HL-60 (cell line): ENCODE results near the gene IRF1.
A peak's percentile ranks its signal among the peaks of the same experiment; 100 is the strongest.

ENCODE experiments used
- DNase-seq, 2 experiments: peaks; one replicate each; pipeline ENCODE4 v3.0.0-alpha.2; 2010 to 2020; ENCODE audit warnings: low read depth in 1 of 2, low spot score in 1 of 2
- H3K27ac ChIP-seq: fragments of 250-450 bp; sonication (Bioruptor Pico); replicated peaks from 2 replicates; pipeline ENCODE4 v1.5.1; 2020; ENCODE audit warnings: mild to moderate bottlenecking, moderate library complexity
- H3K27me3 ChIP-seq: fragments of 250-450 bp; sonication (Bioruptor Pico); 2 replicates; pipeline ENCODE4 v1.5.1; 2021; ENCODE audit warnings: mild to moderate bottlenecking, moderate library complexity; ENCODE audit not compliant: insufficient read depth, poor library complexity, severe bottlenecking
- H3K4me3 ChIP-seq: replicated peaks from 2 replicates; pipeline ENCODE4 v1.5.1; 2011; ENCODE audit warnings: mild to moderate bottlenecking, control low read depth, low read length; ENCODE audit not compliant: insufficient read depth
- GABPA ChIP-seq: IDR thresholded peaks from 2 replicates; pipeline ENCODE4 v1.6.1; 2012; ENCODE audit warnings: low read depth
- POLR2AphosphoS5 ChIP-seq: IDR thresholded peaks from 2 replicates; pipeline ENCODE4 v1.6.1; 2012; ENCODE audit warnings: low read depth
- SPI1 ChIP-seq: IDR thresholded peaks from 2 replicates; pipeline ENCODE4 v1.6.1; 2012; ENCODE audit warnings: low read depth, mild to moderate bottlenecking, borderline replicate concordance
- long read RNA-seq: library from polyadenylated mRNA; unstranded; transcript quantifications from one replicate; pipeline ENCODE4 v2.0.0, GENCODE V29; 2020
- TF ChIP-seq, protein P1 (sequence below): IDR thresholded peaks from 2 replicates; pipeline ENCODE4 v1.6.1; 2012; ENCODE audit warnings: low read depth; ENCODE audit not compliant: insufficient replicate concordance
- TF ChIP-seq, protein P2 (sequence below): IDR thresholded peaks from one replicate; pipeline ENCODE4 v1.5.1; 2011; ENCODE audit warnings: low read length, control low read depth, inconsistent platforms; ENCODE audit not compliant: insufficient read depth

The IRF1 gene, protein sequence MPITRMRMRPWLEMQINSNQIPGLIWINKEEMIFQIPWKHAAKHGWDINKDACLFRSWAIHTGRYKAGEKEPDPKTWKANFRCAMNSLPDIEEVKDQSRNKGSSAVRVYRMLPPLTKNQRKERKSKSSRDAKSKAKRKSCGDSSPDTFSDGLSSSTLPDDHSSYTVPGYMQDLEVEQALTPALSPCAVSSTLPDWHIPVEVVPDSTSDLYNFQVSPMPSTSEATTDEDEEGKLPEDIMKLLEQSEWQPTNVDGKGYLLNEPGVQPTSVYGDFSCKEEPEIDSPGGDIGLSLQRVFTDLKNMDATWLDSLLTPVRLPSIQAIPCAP
- long read RNA-seq, transcript IRF1-201 (10 exons, 3,579 nt) = major isoform, 85 of 94 reads
- long read RNA-seq, partial matches to known transcripts = 2 of 94 reads
- long read RNA-seq, other reads (novel, unspliced or antisense) = 6 of 94 reads

DNA sequence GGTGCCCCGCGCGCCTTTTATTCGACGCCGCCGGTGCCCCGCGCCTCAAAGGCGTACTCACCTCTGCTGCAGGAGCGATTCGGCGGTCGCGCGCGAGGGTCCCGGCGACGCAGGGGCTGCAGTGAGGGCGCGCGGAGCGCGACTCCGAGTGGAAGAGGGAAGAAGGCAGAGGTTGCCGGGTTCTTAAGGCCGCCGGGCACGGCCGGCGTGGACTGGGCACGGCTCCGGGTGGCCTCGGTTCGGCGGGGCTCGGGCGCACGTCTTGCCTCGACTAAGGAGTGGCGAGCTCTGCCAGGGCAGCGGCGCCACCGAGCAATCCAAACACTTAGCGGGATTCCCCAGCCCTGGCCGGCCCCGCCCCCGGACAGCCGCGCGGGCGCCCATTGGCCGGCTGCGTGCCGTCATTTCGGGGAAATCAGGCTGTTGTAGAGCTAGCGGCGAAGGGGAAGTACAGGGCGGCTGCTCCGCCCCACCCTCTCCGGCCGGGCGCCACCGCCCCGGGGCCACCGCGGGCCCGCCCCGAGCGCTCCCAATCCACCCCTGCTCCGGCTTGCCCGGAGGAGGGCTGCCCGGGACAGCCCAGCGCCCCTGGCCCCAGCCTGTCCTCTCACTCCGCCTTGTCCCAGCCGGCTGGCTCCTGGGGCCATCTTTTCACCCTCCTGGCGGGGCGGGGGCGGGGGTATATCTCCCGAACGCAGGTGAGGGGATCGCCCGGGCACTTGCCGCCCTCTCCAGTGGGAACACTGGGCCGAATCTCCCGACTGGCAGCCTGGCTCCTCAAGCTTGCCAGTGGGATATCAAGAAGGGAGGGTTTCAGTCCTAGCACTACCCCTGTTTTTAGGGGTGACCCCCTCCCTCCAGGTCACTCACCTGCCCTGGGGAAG lies at the start of gene IRF1:
TSS of gene IRF1 (minus strand) at position 290 of the 884 bp plus-strand sequence. CDS start 1,295 bp downstream, outside the sequence.
- Histone ChIP-seq H3K27ac (peak within 1 kb of the TSS; percentile 96), H3K27me3 (no peaks in the 10 kb centered on the region), H3K4me3 (peak within 1 kb of the TSS; percentile 74)
- DNase-seq = peak; percentile 66 to 88
- peak; percentile 8; the same call in 1 of the 2 replicates for TF ChIP-seq SPI1
- TF ChIP-seq, protein P1, sequence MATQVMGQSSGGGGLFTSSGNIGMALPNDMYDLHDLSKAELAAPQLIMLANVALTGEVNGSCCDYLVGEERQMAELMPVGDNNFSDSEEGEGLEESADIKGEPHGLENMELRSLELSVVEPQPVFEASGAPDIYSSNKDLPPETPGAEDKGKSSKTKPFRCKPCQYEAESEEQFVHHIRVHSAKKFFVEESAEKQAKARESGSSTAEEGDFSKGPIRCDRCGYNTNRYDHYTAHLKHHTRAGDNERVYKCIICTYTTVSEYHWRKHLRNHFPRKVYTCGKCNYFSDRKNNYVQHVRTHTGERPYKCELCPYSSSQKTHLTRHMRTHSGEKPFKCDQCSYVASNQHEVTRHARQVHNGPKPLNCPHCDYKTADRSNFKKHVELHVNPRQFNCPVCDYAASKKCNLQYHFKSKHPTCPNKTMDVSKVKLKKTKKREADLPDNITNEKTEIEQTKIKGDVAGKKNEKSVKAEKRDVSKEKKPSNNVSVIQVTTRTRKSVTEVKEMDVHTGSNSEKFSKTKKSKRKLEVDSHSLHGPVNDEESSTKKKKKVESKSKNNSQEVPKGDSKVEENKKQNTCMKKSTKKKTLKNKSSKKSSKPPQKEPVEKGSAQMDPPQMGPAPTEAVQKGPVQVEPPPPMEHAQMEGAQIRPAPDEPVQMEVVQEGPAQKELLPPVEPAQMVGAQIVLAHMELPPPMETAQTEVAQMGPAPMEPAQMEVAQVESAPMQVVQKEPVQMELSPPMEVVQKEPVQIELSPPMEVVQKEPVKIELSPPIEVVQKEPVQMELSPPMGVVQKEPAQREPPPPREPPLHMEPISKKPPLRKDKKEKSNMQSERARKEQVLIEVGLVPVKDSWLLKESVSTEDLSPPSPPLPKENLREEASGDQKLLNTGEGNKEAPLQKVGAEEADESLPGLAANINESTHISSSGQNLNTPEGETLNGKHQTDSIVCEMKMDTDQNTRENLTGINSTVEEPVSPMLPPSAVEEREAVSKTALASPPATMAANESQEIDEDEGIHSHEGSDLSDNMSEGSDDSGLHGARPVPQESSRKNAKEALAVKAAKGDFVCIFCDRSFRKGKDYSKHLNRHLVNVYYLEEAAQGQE = peak; percentile 49
- peak; percentile 81 for TF ChIP-seq POLR2AphosphoS5
- no peak for TF ChIP-seq GABPA

DNA sequence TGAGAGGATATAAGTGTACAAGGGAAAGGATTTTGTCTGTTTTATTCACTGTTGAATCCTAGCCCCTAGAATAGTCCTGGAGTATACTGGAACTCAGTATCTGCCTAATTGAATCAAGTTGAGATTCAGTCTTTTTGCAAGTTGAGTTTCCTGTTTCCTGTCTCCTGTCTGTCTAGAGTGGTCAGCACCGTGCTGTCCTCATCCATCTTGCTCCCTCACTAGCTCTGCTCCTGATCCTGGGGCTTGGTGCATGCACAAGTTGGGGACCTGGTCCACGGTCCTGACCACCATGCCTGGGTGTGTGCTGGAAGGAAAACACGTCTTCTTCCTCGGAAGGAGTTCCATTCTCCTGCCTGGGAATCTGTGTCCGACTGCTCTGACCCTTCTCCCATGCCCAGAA lies 49.6 kb upstream of the IRF1 start:
- no peaks in the 10 kb centered on the region for H3K27me3 ChIP-seq
- no peak for DNase-seq
- no peak for TF ChIP-seq POLR2AphosphoS5
- TF ChIP-seq GABPA = no peak
- TF ChIP-seq, protein P2, sequence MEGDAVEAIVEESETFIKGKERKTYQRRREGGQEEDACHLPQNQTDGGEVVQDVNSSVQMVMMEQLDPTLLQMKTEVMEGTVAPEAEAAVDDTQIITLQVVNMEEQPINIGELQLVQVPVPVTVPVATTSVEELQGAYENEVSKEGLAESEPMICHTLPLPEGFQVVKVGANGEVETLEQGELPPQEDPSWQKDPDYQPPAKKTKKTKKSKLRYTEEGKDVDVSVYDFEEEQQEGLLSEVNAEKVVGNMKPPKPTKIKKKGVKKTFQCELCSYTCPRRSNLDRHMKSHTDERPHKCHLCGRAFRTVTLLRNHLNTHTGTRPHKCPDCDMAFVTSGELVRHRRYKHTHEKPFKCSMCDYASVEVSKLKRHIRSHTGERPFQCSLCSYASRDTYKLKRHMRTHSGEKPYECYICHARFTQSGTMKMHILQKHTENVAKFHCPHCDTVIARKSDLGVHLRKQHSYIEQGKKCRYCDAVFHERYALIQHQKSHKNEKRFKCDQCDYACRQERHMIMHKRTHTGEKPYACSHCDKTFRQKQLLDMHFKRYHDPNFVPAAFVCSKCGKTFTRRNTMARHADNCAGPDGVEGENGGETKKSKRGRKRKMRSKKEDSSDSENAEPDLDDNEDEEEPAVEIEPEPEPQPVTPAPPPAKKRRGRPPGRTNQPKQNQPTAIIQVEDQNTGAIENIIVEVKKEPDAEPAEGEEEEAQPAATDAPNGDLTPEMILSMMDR = no peak
- TF ChIP-seq, protein P1 = no peak
- TF ChIP-seq SPI1 = no peak
- no peak overlapping the region for H3K27ac ChIP-seq
- H3K4me3 ChIP-seq = no peak overlapping the region

DNA sequence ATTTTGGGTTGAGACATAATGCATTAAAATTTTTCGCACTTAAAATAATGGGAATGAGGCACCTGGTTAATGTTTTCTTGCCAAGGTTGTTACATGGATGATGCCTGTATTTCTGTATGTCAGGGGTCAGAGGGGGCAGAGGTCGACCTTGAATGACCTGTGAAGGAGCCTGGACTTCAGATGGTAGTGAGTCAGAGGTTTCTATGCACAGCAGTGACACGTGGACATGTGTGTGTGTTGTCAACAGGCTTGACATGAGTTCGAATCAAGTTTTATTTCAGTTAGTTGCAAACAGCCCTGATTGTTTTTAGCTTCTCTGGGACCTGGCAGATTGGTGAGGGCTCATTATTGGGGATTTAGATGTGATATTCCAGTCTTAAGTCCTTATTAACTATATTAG lies 49.1 kb upstream of the IRF1 start:
- H3K27ac ChIP-seq = no peak overlapping the region
- no peaks in the 10 kb centered on the region for H3K27me3 ChIP-seq
- no peak overlapping the region for H3K4me3 ChIP-seq
- DNase-seq = no peak
- TF ChIP-seq, protein P2 = no peak
- TF ChIP-seq GABPA = no peak
- TF ChIP-seq, protein P1 = no peak
- TF ChIP-seq POLR2AphosphoS5 = no peak
- TF ChIP-seq SPI1 = no peak
